Subcutaneous abdominal adipose tissue (tissue), 5 donors: Measurements from ENCODE around the gene NEK9.

Source experiments
- H3K27ac ChIP-seq: one replicate; pipeline ENCODE4 v1.7.0; 2013; ENCODE audit warnings: low read depth, mild to moderate bottlenecking, inconsistent platforms, low read length, moderate library complexity
- H3K27me3 ChIP-seq, 5 donors: one replicate each; pipeline ENCODE4 v1.7.0; 2013; ENCODE audit warnings: low read length in 5 of 5, inconsistent platforms in 1 of 5; ENCODE audit not compliant: control insufficient read depth in 5 of 5, insufficient read depth in 4 of 5
- H3K36me3 ChIP-seq, 5 donors: one replicate each; pipeline ENCODE4 v1.7.0; 2013; ENCODE audit warnings: low read length in 5 of 5; ENCODE audit not compliant: control insufficient read depth in 5 of 5, insufficient read depth in 5 of 5
- H3K4me1 ChIP-seq, 5 donors: one replicate each; pipeline ENCODE4 v1.7.0; 2013; ENCODE audit warnings: low read length in 5 of 5, mild to moderate bottlenecking in 3 of 5, moderate library complexity in 1 of 5; ENCODE audit not compliant: control insufficient read depth in 5 of 5, insufficient read depth in 5 of 5
- H3K4me3 ChIP-seq, 5 donors: one replicate each; pipeline ENCODE4 v1.7.0; 2013; ENCODE audit warnings: low read length in 5 of 5, low read depth in 1 of 5
- H3K9ac ChIP-seq, 5 donors: one replicate each; pipeline ENCODE4 v1.7.0; 2013; ENCODE audit warnings: low read length in 5 of 5, mild to moderate bottlenecking in 4 of 5, moderate library complexity in 3 of 5
- H3K9me3 ChIP-seq, 5 donors: one replicate each; pipeline ENCODE4 v1.7.0; 2013; ENCODE audit warnings: low read length in 5 of 5; ENCODE audit not compliant: control insufficient read depth in 5 of 5
- donor health status: healthy.
- donor health status: healthy.
- donor health status: healthy.
- donor health status: healthy.
- donor health status: healthy.

NEK9 gene

DNA sequence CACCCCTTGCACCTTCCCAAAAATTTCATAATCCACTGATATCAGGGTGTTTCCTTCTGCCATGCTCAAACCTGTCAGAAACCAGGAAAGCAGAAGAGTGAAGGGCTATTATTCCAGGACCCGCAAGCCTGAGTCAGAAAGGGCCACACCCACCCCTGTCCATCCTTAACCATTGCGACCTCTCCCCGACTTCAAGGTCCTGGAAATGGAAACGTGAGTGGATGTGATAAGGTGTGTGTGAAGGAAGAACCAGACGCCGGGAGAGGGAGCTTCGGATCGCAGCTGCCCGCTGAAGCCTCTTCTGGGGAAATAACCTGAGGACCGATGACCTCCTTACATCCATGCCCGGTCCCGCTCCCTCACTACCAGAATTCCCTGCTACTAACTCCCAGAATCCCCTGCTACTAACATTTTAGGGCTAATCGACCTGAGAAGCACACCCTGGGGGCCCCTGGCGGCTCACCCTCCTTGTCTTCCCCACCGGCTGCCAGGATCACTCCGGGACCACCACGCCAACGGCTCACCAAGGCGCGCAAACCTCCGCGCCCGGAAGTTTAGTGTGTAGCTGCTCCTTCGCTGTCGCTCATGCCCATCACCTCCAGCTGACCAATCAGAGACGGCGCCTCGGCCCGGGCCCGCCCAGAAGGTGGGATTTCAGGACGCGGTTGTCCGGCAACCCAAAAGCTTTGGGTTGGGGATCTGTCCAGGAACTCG lies 63.2 kb downstream of the NEK9 start, which contains the start of gene ACYP1:
Gene ACYP1, minus strand, starts transcription at position 534 of the 714 bp plus-strand sequence. Its CDS starts 471 bp downstream, at position 63.
- Histone ChIP-seq H3K4me1 (peaks cover 2 to 27% (median 22%) of the 10 kb centered on the region in 5 donors), H3K36me3 (peaks cover 0 to 4% (median 0%) of the 10 kb centered on the region in 5 donors)

GRCh38 chr14:75063013-75063412 lies 63.8 kb downstream of the NEK9 start:
- Histone ChIP-seq H3K36me3 (peaks cover 0 to 4% (median 0%) of the 10 kb centered on the region in 5 donors), H3K27me3 (no peaks in the 10 kb centered on the region), H3K4me3 (peak overlapping the region; percentile 87 to 95 (median 94)), H3K9ac (peak overlapping the region in 3 of 5 donors; percentile 48 to 78 (median 75)), H3K27ac (peak overlapping the region; percentile 55), H3K9me3 (no peaks in the 10 kb centered on the region), H3K4me1 (peaks cover 0 to 21% (median 16%) of the 10 kb centered on the region in 5 donors)

More for the DNA sequence above, 63.2 kb downstream of the NEK9 start, which contains the start of gene ACYP1:
- peak within 1 kb of the TSS; percentile 55 for H3K27ac ChIP-seq
- H3K27me3 ChIP-seq, result no peaks in the 10 kb centered on the region
- peak within 1 kb of the TSS; percentile 48 to 83 (median 76) for H3K9ac ChIP-seq
- no peaks in the 10 kb centered on the region for H3K9me3 ChIP-seq
- H3K4me3 ChIP-seq, result peak within 1 kb of the TSS; percentile 87 to 95 (median 94)

- H3K9me3 ChIP-seq, result no peaks in the 10 kb centered on the region
- no peak overlapping the region for H3K9ac ChIP-seq
- H3K27ac ChIP-seq, result no peak overlapping the region
These were observed 66.4 kb downstream of the NEK9 start for GRCh38 chr14:75060420-75060819.

DNA sequence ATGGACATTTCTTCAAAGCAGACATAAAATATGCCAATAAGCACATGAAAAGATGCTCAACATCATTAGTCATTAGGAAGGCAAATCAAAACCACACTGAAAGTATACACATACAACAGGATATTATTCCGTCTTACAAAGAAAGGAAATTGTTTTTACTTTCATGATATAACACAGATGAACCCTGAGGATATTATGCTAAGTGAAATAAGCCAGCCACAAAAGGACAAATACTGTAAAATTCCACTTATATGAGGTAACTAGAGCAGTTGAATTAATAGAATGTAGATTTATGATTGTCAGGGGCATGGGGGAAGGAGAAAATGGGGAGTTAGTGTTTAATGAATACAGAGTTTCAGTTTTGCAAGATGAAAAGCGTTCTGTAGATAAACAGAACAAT lies 67.2 kb downstream of the NEK9 start:
- no peak overlapping the region for H3K27ac ChIP-seq
- H3K9ac ChIP-seq, result no peak overlapping the region
- no peaks in the 10 kb centered on the region for H3K27me3 ChIP-seq
- H3K4me3 ChIP-seq, result no peak overlapping the region
- H3K36me3 ChIP-seq, result peaks cover 0 to 4% (median 0%) of the 10 kb centered on the region in 5 donors
- peaks cover 0 to 16% (median 13%) of the 10 kb centered on the region in 5 donors for H3K4me1 ChIP-seq
- no peaks in the 10 kb centered on the region for H3K9me3 ChIP-seq

More at GRCh38 chr14:75060420-75060819, 66.4 kb downstream of the NEK9 start:
- H3K4me1 ChIP-seq, result peaks cover 0 to 16% (median 13%) of the 10 kb centered on the region in 5 donors
- peaks cover 0 to 4% (median 0%) of the 10 kb centered on the region in 5 donors for H3K36me3 ChIP-seq
- H3K4me3 ChIP-seq, result no peak overlapping the region
- no peaks in the 10 kb centered on the region for H3K27me3 ChIP-seq

DNA sequence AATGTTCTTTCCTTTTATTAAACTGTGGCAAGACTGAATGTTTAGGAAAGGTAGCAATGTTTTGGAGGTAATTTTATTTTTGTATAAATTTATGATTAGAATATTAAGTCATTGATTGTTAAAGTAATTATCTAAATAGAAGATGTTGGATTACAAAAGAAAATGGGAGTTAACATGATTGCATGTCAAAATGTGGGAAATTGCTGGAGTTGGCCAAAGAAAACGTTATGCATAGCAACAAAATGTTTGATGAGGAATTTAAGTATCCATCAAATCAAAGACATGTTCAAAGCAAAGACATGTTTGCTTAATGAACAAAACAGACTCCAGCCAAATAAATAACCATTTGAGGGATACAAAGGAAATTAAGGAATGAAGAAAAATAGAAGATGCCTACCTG lies 72.4 kb downstream of the NEK9 start:
- H3K27ac ChIP-seq, result no peak overlapping the region

DNA sequence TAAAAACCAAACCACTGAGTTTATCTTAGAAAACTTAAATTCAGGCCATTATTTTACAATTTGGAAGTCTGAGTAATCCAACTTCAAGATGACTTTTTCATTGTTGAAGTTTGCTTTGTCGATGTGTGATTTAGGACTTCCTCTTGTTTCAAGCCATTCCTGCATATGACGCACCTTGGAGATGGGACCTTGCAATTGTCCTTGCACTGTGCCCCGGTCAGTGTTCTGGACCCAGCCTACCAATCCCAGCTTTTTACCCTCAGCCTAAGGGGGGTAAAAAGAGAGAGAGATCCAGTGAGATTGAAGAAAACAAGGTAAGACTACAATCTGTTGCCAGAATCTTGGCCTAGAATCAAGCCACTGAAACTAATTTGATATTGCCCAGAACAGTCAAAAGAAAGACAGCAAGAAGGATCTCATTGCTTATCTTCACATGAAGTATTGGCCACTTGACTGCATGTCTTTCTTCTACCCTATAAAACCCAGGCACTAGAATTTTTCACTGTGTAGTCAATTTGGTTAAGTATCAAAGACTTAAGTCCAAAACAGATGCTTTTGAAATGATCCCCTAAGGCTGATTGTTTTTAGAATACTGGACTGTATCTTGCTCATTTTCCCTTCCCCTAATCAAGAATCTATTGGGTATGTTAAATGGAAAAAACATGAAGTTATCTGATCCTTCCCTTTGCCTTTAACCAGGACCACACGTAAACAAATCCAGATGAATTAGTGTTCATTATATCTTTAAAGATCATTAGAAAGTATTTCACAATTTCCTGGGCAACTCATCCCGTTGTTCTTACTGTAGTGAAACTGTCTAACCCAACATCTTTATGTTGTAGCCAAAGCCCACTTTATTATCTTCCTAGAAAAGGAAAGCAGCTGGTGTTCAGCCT lies 73.2 kb downstream of the NEK9 start:
- H3K4me1 ChIP-seq, result peaks cover 0 to 26% (median 18%) of the 10 kb centered on the region in 5 donors
- no peak overlapping the region for H3K9ac ChIP-seq
- H3K4me3 ChIP-seq, result no peak overlapping the region
- H3K9me3 ChIP-seq, result no peaks in the 10 kb centered on the region
- H3K36me3 ChIP-seq, result no peaks in the 10 kb centered on the region
- no peak overlapping the region for H3K27ac ChIP-seq
- no peaks in the 10 kb centered on the region for H3K27me3 ChIP-seq

More for the DNA sequence above, 72.4 kb downstream of the NEK9 start:
- no peaks in the 10 kb centered on the region for H3K27me3 ChIP-seq
- H3K9me3 ChIP-seq, result no peaks in the 10 kb centered on the region
- peaks cover 0 to 18% (median 10%) of the 10 kb centered on the region in 5 donors for H3K4me1 ChIP-seq
- H3K36me3 ChIP-seq, result no peaks in the 10 kb centered on the region
- no peak overlapping the region for H3K4me3 ChIP-seq
- no peak overlapping the region for H3K9ac ChIP-seq

- peak overlapping the region in 3 of 5 donors; percentile 76 to 95 (median 88) for H3K9ac ChIP-seq
- no peaks in the 10 kb centered on the region for H3K36me3 ChIP-seq
- H3K4me1 ChIP-seq, result peaks cover 0 to 26% (median 19%) of the 10 kb centered on the region in 5 donors
- peak overlapping the region; percentile 37 to 74 (median 73) for H3K4me3 ChIP-seq
- no peaks in the 10 kb centered on the region for H3K27me3 ChIP-seq
- H3K9me3 ChIP-seq, result no peaks in the 10 kb centered on the region
- H3K27ac ChIP-seq, result peak overlapping the region; percentile 78
These were observed 75.3 kb downstream of the NEK9 start for GRCh38 chr14:75051556-75051899.

DNA sequence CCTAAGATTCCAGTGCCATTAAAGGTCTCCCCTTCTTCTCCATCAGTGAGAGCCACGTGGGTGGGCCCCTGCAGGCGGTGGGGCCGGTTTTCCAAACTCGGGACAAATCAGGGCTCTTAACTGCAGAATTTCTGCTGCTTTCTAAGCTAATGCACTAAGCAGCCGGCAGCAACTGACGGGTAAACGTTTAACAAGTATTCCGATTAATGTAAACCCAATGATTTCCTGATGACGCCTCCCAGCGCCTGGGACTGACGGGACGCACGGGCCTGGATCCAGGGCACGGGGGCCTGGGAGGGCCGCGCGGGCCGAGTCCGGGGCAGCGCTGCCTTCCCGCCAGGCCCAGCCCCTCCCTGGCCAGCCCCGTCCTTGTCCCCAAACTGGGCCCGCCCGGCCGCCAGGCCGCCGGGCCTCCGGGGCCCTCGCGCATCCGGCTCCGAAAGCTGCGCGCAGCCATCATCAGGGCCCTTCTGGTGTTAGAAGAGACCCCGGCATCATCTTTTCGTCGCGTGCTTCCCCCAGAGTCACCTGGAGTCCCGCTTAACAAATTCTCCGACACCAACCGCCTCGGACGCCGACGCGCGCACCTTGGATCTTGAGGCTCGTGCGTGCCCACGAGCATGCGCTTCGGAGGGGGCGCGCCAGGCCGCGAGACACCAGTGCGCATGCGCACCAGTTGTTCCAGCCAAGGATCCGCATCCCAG lies 75.8 kb downstream of the NEK9 start, which contains the start of gene MLH3:
Gene MLH3, minus strand, starts transcription at position 616 of the 704 bp plus-strand sequence. CDS start 1,812 bp downstream, outside the sequence.
- Histone ChIP-seq H3K9me3 (no peaks in the 10 kb centered on the region), H3K4me3 (peak within 1 kb of the TSS; percentile 42 to 74 (median 73)), H3K4me1 (peaks cover 0 to 26% (median 19%) of the 10 kb centered on the region in 5 donors), H3K36me3 (no peaks in the 10 kb centered on the region), H3K27me3 (no peaks in the 10 kb centered on the region), H3K27ac (peak within 1 kb of the TSS; percentile 78), H3K9ac (peak within 1 kb of the TSS in 4 of 5 donors; percentile 76 to 95 (median 86))

GRCh38 chr14:75049731-75050201 lies 77.1 kb downstream of the NEK9 start:
- Histone ChIP-seq H3K9me3 (no peaks in the 10 kb centered on the region), H3K27me3 (no peaks in the 10 kb centered on the region), H3K27ac (peak overlapping the region; percentile 78), H3K4me3 (peak overlapping the region in 2 of 5 donors; percentile 3 to 74), H3K4me1 (peaks cover 0 to 29% (median 21%) of the 10 kb centered on the region in 5 donors), H3K9ac (peak overlapping the region in 1 of 5 donors; percentile 88), H3K36me3 (no peaks in the 10 kb centered on the region)
